ENCODE measurements around the gene GEN1.

DNA sequence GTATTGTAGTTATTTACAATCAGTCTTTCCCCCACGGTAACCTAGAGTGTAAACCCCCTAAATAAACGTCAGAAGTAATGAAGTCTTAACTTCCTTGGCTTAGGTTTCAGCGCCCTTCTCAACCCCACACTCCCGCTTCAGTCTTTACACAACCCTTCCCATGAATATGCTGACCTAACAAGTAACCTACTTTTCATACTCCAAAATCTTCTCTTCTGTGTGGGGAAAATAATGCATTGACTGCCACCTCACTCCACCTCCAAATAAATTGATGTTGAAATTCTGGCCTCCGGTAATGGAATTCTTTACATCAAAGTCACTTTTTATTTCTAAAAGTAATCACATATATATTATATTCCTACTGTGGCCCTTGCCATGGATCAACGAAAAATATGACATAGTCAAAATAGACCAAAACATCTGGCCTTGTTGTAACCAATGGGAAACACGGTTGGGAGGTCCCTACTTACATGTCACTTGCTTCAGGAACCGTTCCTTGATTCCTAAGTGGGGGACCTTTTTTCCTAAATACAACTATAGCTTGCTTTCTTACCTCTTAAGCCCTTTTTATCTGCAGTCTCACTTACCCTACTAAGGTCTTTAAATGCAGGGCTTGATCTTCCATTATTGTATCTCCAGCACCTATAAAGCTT, 961 bp downstream of the GEN1 start:
- TF ChIP-seq POLR2AphosphoS5 (IDR thresholded peaks at IDR 0.05) (no peak), POLR2A (IDR thresholded peaks at IDR 0.05) (no peak)
